GM12878 (cell line): ENCODE results near the gene MSRB2. TPM values are rescaled to one million over a fixed set of nuclear protein-coding genes. Genes with fewer than 3 reads are reported as not detected.

Experiments
- ATAC-seq: fragments of 200-7000 bp; cut with Tn5 transposase; 3 replicates; pipeline ENCODE4 v1.9.1; 2020; ENCODE audit warnings: mild to moderate bottlenecking, moderate library complexity
- BruUV-seq: library from RNA; stranded (reverse); fragments of 400-500 nt; replicated peaks from 2 replicates; lab custom pipeline; 2021; lab: Mats Ljungman, UMichigan
- CTCF ChIA-PET: fragments of 300-600 bp; sonication (Branson Sonifier 250); formaldehyde crosslinking; extraction: SDS; loops from one replicate; lab custom pipeline; 2021; ENCODE audit warnings: inconsistent platforms; lab: Yijun Ruan, JAX
- POLR2A ChIA-PET: fragments of 350-600 bp; formaldehyde crosslinking; extraction: SDS; loops from one replicate; lab custom pipeline; 2021; ENCODE audit warnings: inconsistent platforms; lab: Charles Lee
- RAD21 ChIA-PET: fragments of 300-600 bp; sonication (Branson Sonifier 250); formaldehyde crosslinking; loops from one replicate; lab custom pipeline; 2023; ENCODE audit warnings: antibody characterized with exemption; ENCODE audit not compliant: unreplicated experiment; lab: Charles Lee
- SMC1A ChIA-PET: fragments of 300-600 bp; sonication (Branson Sonifier 250); formaldehyde crosslinking; loops from one replicate; lab custom pipeline; 2023; ENCODE audit not compliant: unreplicated experiment, uncharacterized antibody; lab: Charles Lee
- DNase-seq: peaks from one replicate; pipeline ENCODE4 v3.0.0-alpha.2; 2011; ENCODE audit warnings: low read depth, low spot score
- FAIRE-seq: peaks from 3 replicates; lab custom pipeline; 2011; peaks lifted over from hg19 to GRCh38; lab: Jason Lieb, UNC
- H2AFZ ChIP-seq: 2 replicates; pipeline ENCODE4 v1.6.0; 2011; ENCODE audit warnings: low read depth, low read length, control low read depth; ENCODE audit not compliant: control insufficient read depth
- H3K27ac ChIP-seq: 2 replicates; pipeline ENCODE4 v1.5.1; 2011; ENCODE audit warnings: control low read depth; ENCODE audit not compliant: control insufficient read depth, insufficient read depth
- H3K27me3 ChIP-seq, 2 experiments: replicated peaks in 1 of 2; 2 replicates each; pipeline versions ENCODE4 v1.6.0 to v1.6.1; 2011; ENCODE audit warnings: low read length in 1 of 2; ENCODE audit not compliant: control insufficient read depth in 2 of 2, insufficient read depth in 2 of 2
- H3K36me3 ChIP-seq, 2 experiments: 2 replicates each; pipeline ENCODE4 v1.5.1; 2011; ENCODE audit warnings: low read length in 1 of 2; ENCODE audit not compliant: control insufficient read depth in 2 of 2, insufficient read depth in 2 of 2
- H3K4me1 ChIP-seq: 2 replicates; pipeline ENCODE4 v1.6.1; 2011; ENCODE audit warnings: mild to moderate bottlenecking, low read length, moderate library complexity, mixed read lengths; ENCODE audit not compliant: control insufficient read depth, insufficient read depth
- H3K4me2 ChIP-seq: 2 replicates; pipeline ENCODE4 v1.6.0; 2011; ENCODE audit warnings: control low read depth; ENCODE audit not compliant: control insufficient read depth, insufficient read depth
- H3K4me3 ChIP-seq: fragments of 200-600 bp; sonication (generic); 2 replicates; pipeline ENCODE4 v1.5.1; 2016
- H3K79me2 ChIP-seq: 2 replicates; pipeline ENCODE4 v1.6.0; 2011; ENCODE audit warnings: low read length; ENCODE audit not compliant: control insufficient read depth, insufficient read depth
- H3K9ac ChIP-seq: 2 replicates; pipeline ENCODE4 v1.8.0; 2011; ENCODE audit warnings: low read length, control low read depth, mixed read lengths; ENCODE audit not compliant: control insufficient read depth, insufficient read depth
- H3K9me3 ChIP-seq: replicated peaks from 3 replicates; pipeline ENCODE4 v1.5.1; 2011; ENCODE audit warnings: mild to moderate bottlenecking, low read length; ENCODE audit not compliant: control insufficient read depth, insufficient read depth
- H4K20me1 ChIP-seq: 2 replicates; pipeline ENCODE4 v1.6.0; 2011; ENCODE audit not compliant: control insufficient read depth, insufficient read depth
- BHLHE40 ChIP-seq, 2 experiments: fragments of 450-650 bp in 1 of 2; IDR thresholded peaks; 2 replicates each; pipeline ENCODE4 v1.6.1; 2011 to 2017; ENCODE audit warnings: low read depth in 2 of 2, borderline replicate concordance in 1 of 2, improper control_type of control experiment in 1 of 2, low read length in 1 of 2, mild to moderate bottlenecking in 1 of 2
- BMI1 ChIP-seq: fragments of 450-650 bp; IDR thresholded peaks from 2 replicates; pipeline ENCODE4 v1.6.1; 2016; ENCODE audit warnings: mild to moderate bottlenecking, moderate library complexity, borderline replicate concordance
- CHD4 ChIP-seq: fragments of 200-600 bp; sonication (generic); IDR thresholded peaks from 2 replicates; pipeline ENCODE4 v1.6.1; 2016; ENCODE audit warnings: mild to moderate bottlenecking
- FOXK2 ChIP-seq: fragments of 450-650 bp; IDR thresholded peaks from 2 replicates; pipeline ENCODE4 v1.6.1; 2017; ENCODE audit warnings: mild to moderate bottlenecking, moderate library complexity
- GABPA ChIP-seq: IDR thresholded peaks from 2 replicates; pipeline ENCODE4 v1.6.1; 2014; ENCODE audit warnings: antibody characterized with exemption, low read depth, mild to moderate bottlenecking, inconsistent platforms
- JUND ChIP-seq: IDR thresholded peaks from 2 replicates; pipeline ENCODE4 v1.6.1; 2012; ENCODE audit warnings: low read depth, mild to moderate bottlenecking, low read length, improper control_type of control experiment, moderate library complexity
- MTA3 ChIP-seq: IDR thresholded peaks from 2 replicates; pipeline ENCODE4 v1.6.1; 2012; ENCODE audit warnings: low read length, inconsistent platforms, borderline replicate concordance
- MYB ChIP-seq: fragments of 150-350 bp; IDR thresholded peaks from 2 replicates; pipeline ENCODE4 v1.6.1; 2014; ENCODE audit warnings: mild to moderate bottlenecking, low read depth, low read length, borderline replicate concordance
- PAX5 ChIP-seq: IDR thresholded peaks from 2 replicates; pipeline ENCODE4 v1.6.1; 2011; ENCODE audit warnings: low read depth, low read length, borderline replicate concordance
- SMAD5 ChIP-seq: IDR thresholded peaks from 2 replicates; pipeline ENCODE4 v1.6.1; 2016; ENCODE audit warnings: antibody characterized with exemption, low read depth
- SPI1 ChIP-seq: IDR thresholded peaks from 2 replicates; pipeline ENCODE4 v1.6.1; 2011; ENCODE audit warnings: low read depth, mild to moderate bottlenecking, low read length, moderate library complexity, borderline replicate concordance; ENCODE audit not compliant: insufficient read depth
- SUPT20H ChIP-seq: IDR thresholded peaks from 2 replicates; pipeline ENCODE4 v1.6.1; 2011; ENCODE audit warnings: low read depth, mild to moderate bottlenecking, low read length, moderate library complexity, borderline replicate concordance; ENCODE audit not compliant: control insufficient read depth
- WGBS: methylation state at CpG from one replicate; pipeline ENCODE4 v1.1.6; 2016; ENCODE audit warnings: low lambda C conversion rate; ENCODE audit not compliant: insufficient replicate concordance, insufficient coverage; ENCODE audit errors: missing lambda C conversion rate; 5-methylcytosine and 5-hydroxymethylcytosine counted together
- in situ Hi-C: fragments of 300-500 bp; cut with MboI; formaldehyde crosslinking; loops from 9 replicates; pipeline ENCODE4 v1.14.3; 2018; ENCODE audit warnings: mixed read lengths
- intact Hi-C: fragments of 100-400 bp; cut with micrococcal nuclease; formaldehyde crosslinking; loops from one replicate; pipeline ENCODE4 v1.14.2; 2022; ENCODE audit not compliant: unreplicated experiment
- polyA plus RNA-seq, 11 experiments: library from polyadenylated mRNA; depleted of rRNA in 4 of 11; unstranded in 6 of 11; stranded (reverse) in 5 of 11; fragments of >200 nt; fragmentation: Nextera tagmentation in 4 of 11; fragmentation: Illumina TruSeq in 1 of 11; extraction: Ambion mirVana in 4 of 11; extraction: Trizol in 1 of 11; gene quantifications; 1 replicate in 1 of 11; 2 replicates in 10 of 11; pipeline versions ENCODE4 v1.2.1 to v1.2.3, GENCODE V29; 2011 to 2016; ENCODE audit warnings: inconsistent platforms in 2 of 11, missing spikeins in 2 of 11, low read depth in 1 of 11
- total RNA-seq, 4 experiments: library from RNA; depleted of rRNA in 3 of 4; stranded (reverse); fragments of >200 nt in 3 of 4; fragmentation: Illumina TruSeq in 1 of 4; extraction: Trizol in 1 of 4; gene quantifications; 2 replicates each; pipeline versions ENCODE4 v1.2.1 to v1.2.3, GENCODE V29; 2013 to 2021
- TF ChIP-seq, protein P1 (sequence below): fragments of 450-650 bp; IDR thresholded peaks from 2 replicates; pipeline ENCODE4 v1.6.1; 2017; ENCODE audit warnings: borderline replicate concordance
- TF ChIP-seq, protein P2 (sequence below): fragments of 450-650 bp; IDR thresholded peaks from 2 replicates; pipeline ENCODE4 v1.6.1; 2017; ENCODE audit warnings: mild to moderate bottlenecking
- TF ChIP-seq, protein P3 (sequence below): IDR thresholded peaks from 2 replicates; pipeline ENCODE4 v1.6.1; 2012; ENCODE audit warnings: low read depth, low read length, improper control_type of control experiment
- TF ChIP-seq, protein P4 (sequence below): IDR thresholded peaks from 2 replicates; pipeline ENCODE4 v1.6.1; 2011; ENCODE audit warnings: mild to moderate bottlenecking, low read depth, low read length, moderate library complexity; ENCODE audit not compliant: insufficient replicate concordance
- TF ChIP-seq, protein P5 (sequence below): IDR thresholded peaks from 2 replicates; pipeline ENCODE4 v1.6.1; 2011; ENCODE audit warnings: borderline replicate concordance, low read depth, mild to moderate bottlenecking, moderate library complexity, mixed read lengths, low read length; ENCODE audit not compliant: insufficient read depth; ENCODE audit errors: extremely low read length

The MSRB2 gene
- total and polyA plus RNA-seq, 10 of the 15 experiments (the other 5 are each of a cell fraction or from before 2014, with no cell fraction given), result 1.5 to 18.6 (median 6.2) TPM

DNA sequence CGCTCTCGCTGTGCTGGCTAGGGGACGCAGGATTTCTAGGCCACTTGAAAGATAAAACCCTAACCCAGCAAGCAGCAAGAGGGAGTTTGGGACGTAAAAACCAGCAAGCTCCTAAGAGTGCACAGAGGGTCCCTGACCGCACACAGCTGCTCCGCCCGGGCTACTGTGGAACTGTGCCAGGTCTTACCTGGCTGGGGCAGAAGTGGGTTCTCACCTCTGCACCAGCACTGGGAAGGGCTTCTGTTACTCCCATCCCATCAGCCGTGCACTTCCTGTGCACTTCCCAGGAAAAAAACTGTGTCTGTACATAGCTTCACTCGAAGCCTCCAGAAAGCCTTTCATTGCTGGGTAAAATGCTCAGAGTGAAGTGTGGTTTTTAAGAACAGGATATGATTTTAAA, 50.9 kb downstream of the MSRB2 start:
- Histone ChIP-seq H3K27me3 (no peaks in the 10 kb centered on the region), H3K4me1 (no peaks in the 10 kb centered on the region; the same call in 1 of the 2 replicates), H3K9ac (no peak overlapping the region), H3K4me3 (no peak overlapping the region), H3K79me2 (no peaks in the 10 kb centered on the region), H3K27ac (no peak overlapping the region), H3K9me3 (no peaks in the 10 kb centered on the region), H3K36me3 (no peaks in the 10 kb centered on the region), H4K20me1 (no peaks in the 10 kb centered on the region), H3K4me2 (no peak overlapping the region), H2AFZ (no peak overlapping the region)
- SMC1A ChIA-PET, result no interaction called here
- intact Hi-C loops (no loop called here), in situ Hi-C loops (no loop called here)
- DNase-seq (no peak), ATAC-seq (no peak), FAIRE-seq (no peak)
- POLR2A ChIA-PET, result no interaction called here
- RAD21 ChIA-PET, result no interaction called here
- BruUV-seq, result no TSS peak
- CTCF ChIA-PET, result interaction anchor here (3.9 kb wide), 1 partner anchor 11 kb away, joined by 19 read pairs; no protein-coding TSS in a partner anchor
- 77% methylated on average over 9 of the region's 9 CpGs for WGBS
- TF ChIP-seq MYB (no peak), PAX5 (no peak), BHLHE40 (IDR thresholded peaks at IDR 0.05; ENCODE audit: borderline replicate concordance in 1 of 2, low read depth in 2 of 2, low read length in 1 of 2) (no peak), BMI1 (no peak), FOXK2 (no peak), GABPA (no peak), JUND (no peak), MTA3 (no peak), CHD4 (no peak), SPI1 (no peak), SMAD5 (no peak), SUPT20H (no peak)
- TF ChIP-seq, protein P1, sequence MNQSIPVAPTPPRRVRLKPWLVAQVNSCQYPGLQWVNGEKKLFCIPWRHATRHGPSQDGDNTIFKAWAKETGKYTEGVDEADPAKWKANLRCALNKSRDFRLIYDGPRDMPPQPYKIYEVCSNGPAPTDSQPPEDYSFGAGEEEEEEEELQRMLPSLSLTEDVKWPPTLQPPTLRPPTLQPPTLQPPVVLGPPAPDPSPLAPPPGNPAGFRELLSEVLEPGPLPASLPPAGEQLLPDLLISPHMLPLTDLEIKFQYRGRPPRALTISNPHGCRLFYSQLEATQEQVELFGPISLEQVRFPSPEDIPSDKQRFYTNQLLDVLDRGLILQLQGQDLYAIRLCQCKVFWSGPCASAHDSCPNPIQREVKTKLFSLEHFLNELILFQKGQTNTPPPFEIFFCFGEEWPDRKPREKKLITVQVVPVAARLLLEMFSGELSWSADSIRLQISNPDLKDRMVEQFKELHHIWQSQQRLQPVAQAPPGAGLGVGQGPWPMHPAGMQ, result no peak
- TF ChIP-seq, protein P2, sequence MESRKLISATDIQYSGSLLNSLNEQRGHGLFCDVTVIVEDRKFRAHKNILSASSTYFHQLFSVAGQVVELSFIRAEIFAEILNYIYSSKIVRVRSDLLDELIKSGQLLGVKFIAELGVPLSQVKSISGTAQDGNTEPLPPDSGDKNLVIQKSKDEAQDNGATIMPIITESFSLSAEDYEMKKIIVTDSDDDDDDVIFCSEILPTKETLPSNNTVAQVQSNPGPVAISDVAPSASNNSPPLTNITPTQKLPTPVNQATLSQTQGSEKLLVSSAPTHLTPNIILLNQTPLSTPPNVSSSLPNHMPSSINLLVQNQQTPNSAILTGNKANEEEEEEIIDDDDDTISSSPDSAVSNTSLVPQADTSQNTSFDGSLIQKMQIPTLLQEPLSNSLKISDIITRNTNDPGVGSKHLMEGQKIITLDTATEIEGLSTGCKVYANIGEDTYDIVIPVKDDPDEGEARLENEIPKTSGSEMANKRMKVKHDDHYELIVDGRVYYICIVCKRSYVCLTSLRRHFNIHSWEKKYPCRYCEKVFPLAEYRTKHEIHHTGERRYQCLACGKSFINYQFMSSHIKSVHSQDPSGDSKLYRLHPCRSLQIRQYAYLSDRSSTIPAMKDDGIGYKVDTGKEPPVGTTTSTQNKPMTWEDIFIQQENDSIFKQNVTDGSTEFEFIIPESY, result no peak
- TF ChIP-seq, protein P3, sequence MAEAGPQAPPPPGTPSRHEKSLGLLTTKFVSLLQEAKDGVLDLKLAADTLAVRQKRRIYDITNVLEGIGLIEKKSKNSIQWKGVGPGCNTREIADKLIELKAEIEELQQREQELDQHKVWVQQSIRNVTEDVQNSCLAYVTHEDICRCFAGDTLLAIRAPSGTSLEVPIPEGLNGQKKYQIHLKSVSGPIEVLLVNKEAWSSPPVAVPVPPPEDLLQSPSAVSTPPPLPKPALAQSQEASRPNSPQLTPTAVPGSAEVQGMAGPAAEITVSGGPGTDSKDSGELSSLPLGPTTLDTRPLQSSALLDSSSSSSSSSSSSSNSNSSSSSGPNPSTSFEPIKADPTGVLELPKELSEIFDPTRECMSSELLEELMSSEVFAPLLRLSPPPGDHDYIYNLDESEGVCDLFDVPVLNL, result no peak
- TF ChIP-seq, protein P4, sequence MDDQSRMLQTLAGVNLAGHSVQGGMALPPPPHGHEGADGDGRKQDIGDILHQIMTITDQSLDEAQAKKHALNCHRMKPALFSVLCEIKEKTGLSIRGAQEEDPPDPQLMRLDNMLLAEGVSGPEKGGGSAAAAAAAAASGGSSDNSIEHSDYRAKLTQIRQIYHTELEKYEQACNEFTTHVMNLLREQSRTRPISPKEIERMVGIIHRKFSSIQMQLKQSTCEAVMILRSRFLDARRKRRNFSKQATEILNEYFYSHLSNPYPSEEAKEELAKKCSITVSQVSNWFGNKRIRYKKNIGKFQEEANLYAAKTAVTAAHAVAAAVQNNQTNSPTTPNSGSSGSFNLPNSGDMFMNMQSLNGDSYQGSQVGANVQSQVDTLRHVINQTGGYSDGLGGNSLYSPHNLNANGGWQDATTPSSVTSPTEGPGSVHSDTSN, result no peak
- TF ChIP-seq, protein P5, sequence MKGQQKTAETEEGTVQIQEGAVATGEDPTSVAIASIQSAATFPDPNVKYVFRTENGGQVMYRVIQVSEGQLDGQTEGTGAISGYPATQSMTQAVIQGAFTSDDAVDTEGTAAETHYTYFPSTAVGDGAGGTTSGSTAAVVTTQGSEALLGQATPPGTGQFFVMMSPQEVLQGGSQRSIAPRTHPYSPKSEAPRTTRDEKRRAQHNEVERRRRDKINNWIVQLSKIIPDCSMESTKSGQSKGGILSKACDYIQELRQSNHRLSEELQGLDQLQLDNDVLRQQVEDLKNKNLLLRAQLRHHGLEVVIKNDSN, result no peak
